Measurements from ENCODE around the gene PERCC1.
"Not testable (repeated sequence)": the region's sequence is repeated elsewhere in the genome, so short reads cannot be mapped to it uniquely, and the experiment has no call there.

PERCC1 gene

GRCh38 chr16:1466054-1466453, 35.2 kb downstream of the PERCC1 start:
- no peak overlapping the region for H3K4me3 ChIP-seq (replicated peaks; ENCODE audit: low read depth, low read length)
- DNase-seq (ENCODE audit: extremely low read depth, low read depth): no peak
- TF ChIP-seq CTCF (IDR thresholded peaks at IDR 0.05; ENCODE audit: low read depth, low read length, missing control alignments): no peak

GRCh38 chr16:1466968-1467521, 36.2 kb downstream of the PERCC1 start:
- TF ChIP-seq CTCF (IDR thresholded peaks at IDR 0.05; ENCODE audit: low read depth, low read length, missing control alignments): no peak
- DNase-seq (ENCODE audit: extremely low read depth, low read depth): no peak
- no peak overlapping the region for H3K4me3 ChIP-seq (replicated peaks; ENCODE audit: low read depth, low read length)

GRCh38 chr16:1468426-1468810, 37.5 kb downstream of the PERCC1 start:
- no peak for TF ChIP-seq CTCF (IDR thresholded peaks at IDR 0.05; ENCODE audit: low read depth, low read length, missing control alignments)
- DNase-seq (ENCODE audit: extremely low read depth, low read depth): no peak
- no peak overlapping the region for H3K4me3 ChIP-seq (replicated peaks; ENCODE audit: low read depth, low read length)

GRCh38 chr16:1469141-1469540, 38.3 kb downstream of the PERCC1 start:
- not testable (repeated sequence) for H3K4me3 ChIP-seq (replicated peaks; ENCODE audit: low read depth, low read length); DNase-seq (ENCODE audit: extremely low read depth, low read depth)

GRCh38 chr16:1469693-1470201, 38.9 kb downstream of the PERCC1 start:
- H3K4me3 ChIP-seq (replicated peaks; ENCODE audit: low read depth, low read length): no peak overlapping the region
- no peak for DNase-seq (ENCODE audit: extremely low read depth, low read depth)
- TF ChIP-seq CTCF (IDR thresholded peaks at IDR 0.05; ENCODE audit: low read depth, low read length, missing control alignments): no peak

DNA sequence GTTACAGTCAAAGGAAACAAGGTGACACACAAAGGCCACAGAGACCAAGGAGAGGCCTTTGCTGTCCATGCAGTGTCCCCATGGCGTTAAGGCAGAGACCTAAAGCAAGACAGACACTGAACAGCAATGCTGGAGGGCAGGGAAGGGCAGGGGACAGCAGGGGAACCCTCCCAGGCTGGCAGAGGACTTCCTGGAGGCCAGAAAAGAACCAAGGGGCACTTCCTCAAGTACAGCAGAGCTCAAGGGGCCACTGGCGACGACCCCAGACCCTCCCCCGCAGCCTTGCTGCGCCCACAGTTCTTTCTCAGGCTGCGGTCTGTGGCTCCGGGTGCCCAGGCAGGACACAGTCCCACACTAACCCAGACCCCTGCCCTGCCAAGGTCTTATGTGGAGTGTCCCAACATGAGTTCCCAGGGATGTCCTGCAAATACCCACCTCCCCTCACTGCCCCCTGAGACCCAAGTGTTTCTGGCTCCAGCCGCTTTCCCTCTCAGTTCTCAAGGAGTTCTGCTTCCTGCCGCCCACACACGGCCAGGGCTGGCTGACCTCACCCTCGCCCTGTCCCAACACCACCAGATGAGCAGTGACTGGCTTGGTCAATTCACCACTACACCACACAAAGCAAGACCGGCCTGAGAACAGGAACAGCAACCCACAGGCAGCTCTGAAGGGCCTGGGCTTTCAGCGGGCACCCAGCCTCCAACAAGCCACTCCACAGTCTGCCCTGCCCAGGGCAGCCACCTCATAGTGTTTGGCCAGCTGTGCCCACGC, 39.8 kb downstream of the PERCC1 start:
- DNase-seq (ENCODE audit: extremely low read depth, low read depth): no peak
- no peak overlapping the region for H3K4me3 ChIP-seq (replicated peaks; ENCODE audit: low read depth, low read length)

More for the DNA sequence above, 39.8 kb downstream of the PERCC1 start:
- TF ChIP-seq CTCF (IDR thresholded peaks at IDR 0.05; ENCODE audit: low read depth, low read length, missing control alignments): no peak

Data from HFF-Myc (cell line).